Tongue (tissue), 2 donors: ENCODE results near the gene ZNF787. TPM values are rescaled to one million over a fixed set of nuclear protein-coding genes. Genes with fewer than 3 reads are reported as not detected.
"Not testable (repeated sequence)": the region's sequence is repeated elsewhere in the genome, so short reads cannot be mapped to it uniquely, and the experiment has no call there.

Source experiments
- DNase-seq: peaks from one replicate; pipeline ENCODE4 v3.0.0-alpha.2; 2015
- total RNA-seq: library from RNA; depleted of rRNA; stranded (reverse); fragments of >200 nt; gene quantifications from one replicate; pipeline ENCODE4 v1.2.3, GENCODE V29; 2014

ZNF787 gene
- 21.8 TPM for total RNA-seq

DNA sequence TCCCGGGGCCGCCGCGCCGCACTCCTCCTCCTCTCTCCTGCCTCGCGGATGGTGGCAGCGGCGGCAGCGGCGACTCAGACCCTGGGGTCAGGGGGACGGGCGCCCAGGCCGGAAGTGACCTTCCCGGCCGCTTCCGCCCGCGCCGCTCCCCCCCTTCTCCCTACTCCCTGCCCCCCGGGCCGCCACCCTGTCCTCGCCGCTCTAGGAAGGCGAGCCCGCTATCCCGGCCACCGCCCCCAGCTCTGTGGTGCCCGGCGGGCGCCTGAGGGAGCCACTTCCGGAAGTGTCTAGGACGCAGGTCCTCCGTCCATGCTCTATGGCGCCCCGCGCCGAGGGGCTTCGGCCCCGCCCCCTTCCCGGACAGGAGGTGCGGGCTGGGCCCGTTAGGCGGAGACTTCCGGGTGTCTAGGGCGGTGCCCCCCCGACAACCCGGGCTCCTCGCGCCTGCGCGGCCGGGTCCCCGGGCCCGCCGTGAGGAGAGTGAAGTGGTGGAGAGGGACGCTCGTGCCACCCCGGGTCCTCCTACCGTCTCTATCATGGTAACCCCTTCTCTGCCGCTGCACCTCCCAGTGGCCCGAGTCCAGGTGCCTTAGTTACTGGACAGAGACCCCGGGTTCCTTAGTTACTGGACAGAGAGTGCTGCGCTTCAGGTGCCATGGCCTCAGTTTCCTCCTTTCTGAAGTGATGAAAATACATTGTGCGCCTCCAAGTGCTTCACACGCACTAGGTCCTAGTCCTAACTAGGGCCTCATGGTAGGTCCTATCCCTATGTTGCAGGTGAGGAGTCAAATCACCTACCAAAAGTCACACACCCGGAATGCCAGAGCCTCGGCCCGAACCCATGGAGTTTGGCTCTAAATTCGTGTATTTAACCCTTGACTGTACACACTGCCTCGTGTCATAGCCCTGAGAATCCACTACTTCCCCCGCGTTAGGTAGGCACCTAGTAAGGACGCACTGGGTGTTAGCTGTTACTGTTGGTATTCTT is at the start of gene ZNF787:
ZNF787 (minus strand) TSS at position 116 of the 988 bp plus-strand sequence. CDS start 18,078 bp downstream, outside the sequence.
- DNase-seq: peak; percentile 99

- no peak for DNase-seq
Measured at GRCh38 chr19:56170261-56170660, 49.2 kb upstream of the ZNF787 start.

GRCh38 chr19:56167064-56167578 is 46.0 kb upstream of the ZNF787 start:
- DNase-seq: peak; percentile 40

- DNase-seq: no peak
Measured at GRCh38 chr19:56163097-56163496, 42.0 kb upstream of the ZNF787 start.

- DNase-seq: no peak
Measured at GRCh38 chr19:56162258-56162657, 41.2 kb upstream of the ZNF787 start.

- no peak for DNase-seq
Measured at GRCh38 chr19:56161534-56161933, 40.4 kb upstream of the ZNF787 start.

DNA sequence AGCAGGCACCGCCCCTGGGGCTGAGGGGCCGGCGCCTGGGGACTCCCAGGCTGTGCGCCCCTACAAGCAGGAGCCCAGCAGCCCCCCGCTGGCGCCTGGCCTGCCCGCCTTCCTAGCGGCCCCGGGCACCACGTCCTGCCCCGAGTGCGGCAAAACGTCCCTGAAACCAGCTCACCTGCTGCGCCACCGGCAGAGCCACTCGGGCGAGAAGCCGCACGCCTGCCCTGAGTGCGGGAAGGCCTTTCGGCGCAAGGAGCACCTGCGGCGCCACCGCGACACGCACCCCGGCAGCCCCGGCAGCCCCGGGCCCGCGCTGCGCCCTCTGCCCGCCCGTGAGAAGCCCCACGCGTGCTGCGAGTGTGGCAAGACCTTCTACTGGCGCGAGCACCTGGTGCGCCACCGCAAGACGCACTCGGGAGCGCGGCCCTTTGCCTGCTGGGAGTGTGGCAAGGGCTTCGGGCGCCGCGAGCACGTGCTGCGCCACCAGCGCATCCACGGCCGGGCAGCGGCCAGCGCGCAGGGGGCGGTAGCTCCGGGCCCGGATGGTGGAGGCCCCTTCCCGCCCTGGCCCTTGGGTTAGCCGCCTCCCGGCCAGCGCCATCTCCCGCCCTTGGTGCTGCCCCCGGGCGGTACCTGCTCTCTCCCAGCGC is 38.7 kb upstream of the ZNF787 start:
- no peak for DNase-seq

GRCh38 chr19:56159009-56159559 is 38.0 kb upstream of the ZNF787 start:
- DNase-seq: no peak

- no peak for DNase-seq
Measured at GRCh38 chr19:56158170-56158757, 37.2 kb upstream of the ZNF787 start.

- no peak for DNase-seq
Measured at GRCh38 chr19:56156768-56157167, 35.7 kb upstream of the ZNF787 start.

- DNase-seq: no peak
Measured at GRCh38 chr19:56155124-56155687, 34.1 kb upstream of the ZNF787 start.

GRCh38 chr19:56153507-56153906 is 32.4 kb upstream of the ZNF787 start:
- no peak for DNase-seq

GRCh38 chr19:56152644-56153043 is 31.5 kb upstream of the ZNF787 start:
- no peak for DNase-seq

- DNase-seq: no peak
Measured at GRCh38 chr19:56150358-56150757, 29.3 kb upstream of the ZNF787 start.

DNA sequence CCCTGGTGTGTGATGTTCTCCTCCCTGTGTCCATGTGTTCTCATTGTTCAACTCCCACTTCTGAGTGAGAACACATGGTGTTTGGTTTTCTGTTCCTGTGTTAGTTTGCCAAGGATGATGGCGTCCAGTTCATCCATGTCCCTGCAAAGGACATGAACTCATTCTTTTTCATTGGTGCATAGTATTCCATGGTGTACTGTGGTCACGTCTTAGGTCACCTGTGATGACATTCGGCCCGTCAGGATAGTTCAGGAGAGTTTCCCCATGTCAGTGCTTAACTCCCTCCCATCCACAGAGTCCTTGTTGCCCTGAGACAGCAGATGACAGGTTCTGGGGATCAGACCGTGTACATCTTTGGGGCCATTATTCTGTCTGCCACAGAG is 28.6 kb upstream of the ZNF787 start:
- no peak for DNase-seq

DNA sequence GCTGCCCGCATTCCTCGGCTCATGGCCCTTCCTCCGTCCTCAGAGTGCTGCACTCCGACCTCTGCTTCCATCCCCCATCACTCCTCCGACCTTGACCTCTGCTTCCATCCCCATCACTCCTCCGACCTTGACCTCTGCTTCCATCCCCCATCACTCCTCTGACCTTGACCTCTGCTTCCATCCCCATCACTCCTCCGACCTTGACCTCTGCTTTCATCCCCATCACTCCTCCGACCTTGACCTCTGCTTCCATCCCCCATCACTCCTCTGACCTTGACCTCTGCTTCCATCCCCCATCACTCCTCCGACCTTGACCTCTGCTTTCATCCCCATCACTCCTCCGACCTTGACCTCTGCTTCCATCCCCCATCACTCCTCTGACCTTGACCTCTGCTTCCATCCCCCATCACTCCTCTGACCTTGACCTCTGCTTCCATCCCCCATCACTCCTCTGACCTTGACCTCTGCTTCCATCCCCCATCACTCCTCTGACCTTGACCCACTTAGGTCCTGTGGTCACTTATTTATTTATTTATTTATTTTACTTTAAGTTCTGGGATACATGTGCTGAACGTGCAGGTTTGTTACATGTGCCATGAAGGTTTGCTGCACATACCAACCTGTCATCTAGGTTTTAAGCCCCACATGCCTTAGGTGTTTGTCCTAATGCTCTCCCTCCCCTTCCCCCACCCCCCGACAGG is 28.0 kb upstream of the ZNF787 start:
- DNase-seq: not testable (repeated sequence)

GRCh38 chr19:56148096-56148495 is 27.0 kb upstream of the ZNF787 start:
- no peak for DNase-seq

DNA sequence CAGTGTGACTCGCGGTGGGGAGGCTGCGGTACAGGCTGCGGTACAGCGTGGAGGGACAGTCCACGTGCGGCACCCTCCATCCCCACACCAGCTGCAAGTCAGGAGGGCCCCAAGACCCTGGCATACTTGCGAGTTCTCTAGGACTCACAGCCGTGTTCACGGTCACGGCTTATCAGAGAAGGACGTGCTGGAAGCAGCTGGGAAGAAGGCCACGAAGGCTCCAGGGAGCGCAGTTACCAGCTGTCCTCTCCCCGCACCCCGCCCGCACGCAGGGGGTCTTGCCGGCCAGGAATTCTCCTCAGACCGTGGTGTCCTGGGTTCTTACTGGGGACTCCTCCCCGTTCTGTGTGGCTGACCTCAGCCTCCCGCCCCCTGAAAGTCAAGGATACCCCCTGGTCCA is 26.2 kb upstream of the ZNF787 start:
- peak; percentile 75 for DNase-seq

GRCh38 chr19:56146904-56147303 is 25.8 kb upstream of the ZNF787 start:
- DNase-seq: peak; percentile 48

- no peak for DNase-seq
Measured at GRCh38 chr19:56145698-56146097, 24.6 kb upstream of the ZNF787 start.

DNA sequence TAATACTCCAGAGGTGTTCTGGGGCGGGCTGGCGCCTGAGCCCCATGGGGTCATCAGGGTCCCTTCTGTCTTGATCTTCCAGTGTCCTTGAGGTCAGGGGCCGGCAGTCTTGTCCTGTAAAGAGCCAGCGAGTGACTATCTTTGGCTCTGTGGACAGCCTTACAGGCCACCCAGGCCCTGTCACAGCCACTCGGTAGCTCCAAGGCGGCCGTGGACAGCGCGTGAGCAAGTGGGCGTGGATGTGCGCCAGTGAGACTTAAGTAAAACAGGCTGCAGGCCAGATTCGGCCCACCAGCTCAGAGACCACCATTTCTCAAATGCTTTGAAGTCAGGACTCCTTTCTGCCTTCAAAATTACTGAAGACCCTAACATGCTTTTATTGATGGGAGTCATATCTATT is 23.7 kb upstream of the ZNF787 start:
- DNase-seq: no peak

DNA sequence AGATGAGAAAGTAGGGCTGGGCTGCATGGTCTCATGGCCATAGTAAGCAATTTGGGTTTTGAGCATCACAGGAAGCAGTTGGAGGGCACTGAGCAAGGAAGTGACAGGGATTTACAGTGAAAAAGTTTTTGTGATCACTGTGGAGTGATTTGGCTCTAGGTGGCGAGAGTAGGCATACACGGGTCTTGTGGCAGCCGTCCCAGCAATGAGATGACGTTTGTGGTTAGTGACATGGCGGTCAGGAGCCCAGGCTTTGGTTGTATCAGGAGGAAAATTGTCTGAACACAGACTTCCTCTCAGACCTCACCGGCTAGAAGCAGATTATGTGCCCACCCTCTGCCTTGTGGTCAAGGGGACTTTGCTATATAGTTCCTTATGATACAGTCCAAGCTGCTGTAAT is 23.3 kb upstream of the ZNF787 start:
- DNase-seq: no peak
